Measurements from ENCODE around the gene TMEM161A.
"Not testable (repeated sequence)": the region's sequence is repeated elsewhere in the genome, so short reads cannot be mapped to it uniquely, and the experiment has no call there.

Gene TMEM161A

DNA sequence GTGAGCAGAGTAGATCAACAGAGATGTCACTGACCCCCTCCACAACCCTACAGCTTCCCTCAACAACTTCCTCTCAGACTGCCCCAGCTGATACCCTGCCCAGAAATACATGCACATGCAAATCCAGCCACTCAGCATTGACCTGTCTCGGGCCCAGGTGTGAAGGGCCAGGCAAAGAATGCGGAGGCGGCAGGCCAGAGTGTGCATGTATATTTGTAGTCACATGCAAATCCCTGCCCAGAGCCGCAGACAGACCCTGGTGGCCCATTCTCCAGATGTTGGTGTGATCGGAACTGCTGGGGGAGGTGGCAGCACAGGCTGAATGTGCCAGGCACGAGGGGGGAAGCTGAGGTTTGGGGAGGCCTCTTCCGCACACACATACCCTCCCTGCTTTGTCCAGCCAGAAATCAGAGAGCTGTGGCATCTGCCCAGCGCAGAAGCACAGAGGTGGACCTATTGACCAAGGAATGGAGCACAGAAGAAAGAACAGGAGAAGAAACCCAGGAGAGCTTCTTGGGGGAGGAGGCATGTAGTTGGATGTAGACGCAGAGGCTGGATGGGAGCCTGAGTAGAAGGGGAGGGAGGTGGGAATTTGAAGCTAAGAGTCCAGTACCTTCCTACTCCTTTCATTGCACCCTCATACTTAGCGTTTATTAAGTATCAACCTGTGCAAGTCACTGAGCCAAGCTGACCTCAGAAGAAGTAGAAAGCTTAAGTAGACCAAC is 17.4 kb upstream of the TMEM161A start:
- DNase-seq (ENCODE audit: low spot score), result no peak
- ChIA-PET POLR2A (ENCODE audit: low non-redundant PET) (interaction anchor here (1.1 kb wide), 1 partner anchor 8 kb away, joined by 3 read pairs; no protein-coding TSS in a partner anchor), CTCF (interaction anchor here (1.4 kb wide), 1 partner anchor 9 kb away, joined by 7 read pairs; no protein-coding TSS in a partner anchor)
- no peak overlapping the region for H3K27ac ChIP-seq
- TF ChIP-seq, protein P1, sequence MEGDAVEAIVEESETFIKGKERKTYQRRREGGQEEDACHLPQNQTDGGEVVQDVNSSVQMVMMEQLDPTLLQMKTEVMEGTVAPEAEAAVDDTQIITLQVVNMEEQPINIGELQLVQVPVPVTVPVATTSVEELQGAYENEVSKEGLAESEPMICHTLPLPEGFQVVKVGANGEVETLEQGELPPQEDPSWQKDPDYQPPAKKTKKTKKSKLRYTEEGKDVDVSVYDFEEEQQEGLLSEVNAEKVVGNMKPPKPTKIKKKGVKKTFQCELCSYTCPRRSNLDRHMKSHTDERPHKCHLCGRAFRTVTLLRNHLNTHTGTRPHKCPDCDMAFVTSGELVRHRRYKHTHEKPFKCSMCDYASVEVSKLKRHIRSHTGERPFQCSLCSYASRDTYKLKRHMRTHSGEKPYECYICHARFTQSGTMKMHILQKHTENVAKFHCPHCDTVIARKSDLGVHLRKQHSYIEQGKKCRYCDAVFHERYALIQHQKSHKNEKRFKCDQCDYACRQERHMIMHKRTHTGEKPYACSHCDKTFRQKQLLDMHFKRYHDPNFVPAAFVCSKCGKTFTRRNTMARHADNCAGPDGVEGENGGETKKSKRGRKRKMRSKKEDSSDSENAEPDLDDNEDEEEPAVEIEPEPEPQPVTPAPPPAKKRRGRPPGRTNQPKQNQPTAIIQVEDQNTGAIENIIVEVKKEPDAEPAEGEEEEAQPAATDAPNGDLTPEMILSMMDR (conservative IDR thresholded peaks at IDR 0.05; ENCODE audit: low read depth), result no peak

DNA sequence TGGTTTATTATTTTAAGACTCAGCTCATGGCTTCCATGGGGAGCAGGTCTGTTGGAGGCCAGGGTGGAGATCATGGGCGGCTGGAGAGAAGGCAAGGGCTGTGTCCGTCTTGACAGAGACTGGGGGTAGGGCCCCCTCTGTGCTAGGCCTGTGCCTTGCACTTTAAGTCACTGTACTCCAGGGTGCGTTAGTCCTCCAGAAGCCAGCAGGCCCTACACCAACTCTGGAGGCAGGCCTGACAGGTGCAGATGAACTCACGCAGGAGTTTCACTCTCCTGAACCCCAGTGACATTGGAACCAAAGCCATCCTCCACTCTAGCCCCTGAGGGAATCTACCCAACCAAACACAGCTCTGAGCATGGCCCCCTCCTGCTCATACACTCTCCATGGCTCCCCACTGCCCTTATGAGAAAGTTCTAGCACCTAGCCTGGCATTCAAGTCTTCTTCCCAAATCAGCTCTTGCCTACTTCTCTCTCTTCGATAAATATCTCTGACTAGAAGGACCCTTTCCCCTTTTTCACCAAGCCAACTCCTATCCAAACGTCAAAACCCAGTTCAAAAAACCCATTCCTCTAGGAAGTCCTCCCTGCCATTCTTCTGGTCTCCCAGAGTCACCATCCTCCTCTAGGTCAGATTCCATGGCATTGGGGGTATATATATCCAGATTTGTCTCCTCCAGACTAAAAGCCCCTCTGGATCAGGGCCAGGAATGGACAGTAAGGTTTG is 16.7 kb upstream of the TMEM161A start:
- POLR2A ChIA-PET (ENCODE audit: low non-redundant PET), result no interaction called here
- CTCF ChIA-PET, result no interaction called here
- TF ChIP-seq, protein P1 (conservative IDR thresholded peaks at IDR 0.05; ENCODE audit: low read depth), result no peak
- H3K27ac ChIP-seq, result no peak overlapping the region
- no peak for DNase-seq (ENCODE audit: low spot score)

DNA sequence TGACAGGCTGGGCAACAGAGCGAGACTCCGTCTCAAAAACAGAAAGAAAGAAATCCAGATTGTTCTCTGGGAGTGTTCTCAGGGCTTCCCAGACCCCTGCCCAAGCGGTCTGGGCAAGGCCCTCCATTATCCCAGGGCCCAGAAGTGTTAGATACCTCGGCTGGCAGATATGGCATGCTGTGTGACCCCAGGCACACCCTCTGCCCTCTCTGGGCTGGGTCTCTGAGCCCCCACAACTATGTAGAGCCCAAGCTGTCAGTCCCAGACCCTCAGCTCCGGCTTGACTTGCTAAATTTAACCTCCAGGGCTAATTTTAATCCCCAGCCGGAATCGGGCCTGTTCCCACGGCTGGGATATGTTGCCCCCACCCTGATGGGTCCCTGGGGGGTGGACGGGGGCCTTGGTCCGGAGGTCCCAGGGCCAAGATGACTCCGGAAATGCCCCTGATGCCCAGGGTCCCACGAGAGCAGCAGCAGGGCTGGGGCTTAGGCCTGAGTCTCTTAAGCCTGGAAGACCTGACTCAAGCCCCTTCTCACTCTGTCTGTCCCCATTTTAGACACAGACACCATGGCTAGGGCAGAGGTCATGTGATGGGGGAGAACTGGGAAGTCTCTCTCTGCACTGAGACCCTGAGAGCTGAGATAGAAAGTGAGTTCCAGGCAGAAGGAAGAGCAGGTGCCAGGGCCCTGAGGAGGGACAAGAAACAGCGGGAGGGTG is 14.5 kb upstream of the TMEM161A start:
- ChIA-PET CTCF (no interaction called here), POLR2A (ENCODE audit: low non-redundant PET) (no interaction called here)
- DNase-seq (ENCODE audit: low spot score), result no peak
- no peak overlapping the region for H3K27ac ChIP-seq
- TF ChIP-seq, protein P1 (conservative IDR thresholded peaks at IDR 0.05; ENCODE audit: low read depth), result no peak

GRCh38 chr19:19151418-19151817 is 13.1 kb upstream of the TMEM161A start:
- POLR2A ChIA-PET (ENCODE audit: low non-redundant PET), result no interaction called here
- TF ChIP-seq, protein P1 (conservative IDR thresholded peaks at IDR 0.05; ENCODE audit: low read depth), result no peak
- CTCF ChIA-PET, result interaction anchor here (0.7 kb wide), 1 partner anchor 24 kb away, joined by 3 read pairs; no protein-coding TSS in a partner anchor
- DNase-seq (ENCODE audit: low spot score), result no peak
- H3K27ac ChIP-seq, result no peak overlapping the region

GRCh38 chr19:19149435-19149834 is 11.2 kb upstream of the TMEM161A start:
- no peak for DNase-seq (ENCODE audit: low spot score)
- TF ChIP-seq, protein P1 (conservative IDR thresholded peaks at IDR 0.05; ENCODE audit: low read depth), result no peak
- peak overlapping the region; percentile 6; the same call in 1 of the 2 replicates for H3K27ac ChIP-seq
- POLR2A ChIA-PET (ENCODE audit: low non-redundant PET), result no interaction called here
- CTCF ChIA-PET, result interaction anchor here (0.6 kb wide), 1 partner anchor 126 kb away, joined by 3 read pairs; no protein-coding TSS in a partner anchor

DNA sequence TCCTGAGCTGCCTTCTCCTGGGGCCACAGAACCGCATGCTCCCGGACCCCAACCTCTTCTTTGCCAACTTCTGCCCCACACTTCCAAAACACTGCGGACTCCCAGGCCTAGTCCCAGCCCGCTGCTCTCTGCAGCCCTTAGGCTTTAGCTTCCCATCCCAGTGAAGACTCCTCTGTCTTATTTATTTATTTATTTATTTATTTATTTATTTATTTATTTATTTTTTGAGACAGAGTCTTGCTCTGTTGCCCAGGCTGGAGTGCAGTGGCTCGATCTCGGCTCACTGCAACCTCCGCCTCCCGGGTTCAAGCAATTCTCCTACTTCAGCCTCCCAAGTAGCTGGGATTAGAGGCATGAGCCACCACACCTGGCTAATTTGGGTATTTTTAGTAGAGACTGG is 10.2 kb upstream of the TMEM161A start:
- POLR2A ChIA-PET (ENCODE audit: low non-redundant PET), result not testable (repeated sequence)
- CTCF ChIA-PET, result interaction anchor here (0.7 to 0.8 kb wide), 3 partner anchors 9 to 655 kb away, joined by 3 to 5 read pairs (median 3); no protein-coding TSS in a partner anchor

More for the DNA sequence above, 10.2 kb upstream of the TMEM161A start:
- 0 out of 2 replicates have a peak overlapping the region, but pooled peaks have one; percentile 6 for H3K27ac ChIP-seq
- not testable (repeated sequence) for DNase-seq (ENCODE audit: low spot score)
